HG02571 (cell line): ENCODE data around the gene FGF8.
"Not testable (repeated sequence)": the region's sequence is repeated elsewhere in the genome, so short reads cannot be mapped to it uniquely, and the experiment has no call there.

ENCODE experiments used
- ATAC-seq: cut with Tn5 transposase; IDR thresholded peaks from one replicate; pipeline ENCODE4 v1.9.1; 2021; ENCODE audit warnings: mild to moderate bottlenecking, moderate library complexity; ENCODE audit not compliant: unreplicated experiment

Gene FGF8, protein sequence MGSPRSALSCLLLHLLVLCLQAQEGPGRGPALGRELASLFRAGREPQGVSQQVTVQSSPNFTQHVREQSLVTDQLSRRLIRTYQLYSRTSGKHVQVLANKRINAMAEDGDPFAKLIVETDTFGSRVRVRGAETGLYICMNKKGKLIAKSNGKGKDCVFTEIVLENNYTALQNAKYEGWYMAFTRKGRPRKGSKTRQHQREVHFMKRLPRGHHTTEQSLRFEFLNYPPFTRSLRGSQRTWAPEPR

DNA sequence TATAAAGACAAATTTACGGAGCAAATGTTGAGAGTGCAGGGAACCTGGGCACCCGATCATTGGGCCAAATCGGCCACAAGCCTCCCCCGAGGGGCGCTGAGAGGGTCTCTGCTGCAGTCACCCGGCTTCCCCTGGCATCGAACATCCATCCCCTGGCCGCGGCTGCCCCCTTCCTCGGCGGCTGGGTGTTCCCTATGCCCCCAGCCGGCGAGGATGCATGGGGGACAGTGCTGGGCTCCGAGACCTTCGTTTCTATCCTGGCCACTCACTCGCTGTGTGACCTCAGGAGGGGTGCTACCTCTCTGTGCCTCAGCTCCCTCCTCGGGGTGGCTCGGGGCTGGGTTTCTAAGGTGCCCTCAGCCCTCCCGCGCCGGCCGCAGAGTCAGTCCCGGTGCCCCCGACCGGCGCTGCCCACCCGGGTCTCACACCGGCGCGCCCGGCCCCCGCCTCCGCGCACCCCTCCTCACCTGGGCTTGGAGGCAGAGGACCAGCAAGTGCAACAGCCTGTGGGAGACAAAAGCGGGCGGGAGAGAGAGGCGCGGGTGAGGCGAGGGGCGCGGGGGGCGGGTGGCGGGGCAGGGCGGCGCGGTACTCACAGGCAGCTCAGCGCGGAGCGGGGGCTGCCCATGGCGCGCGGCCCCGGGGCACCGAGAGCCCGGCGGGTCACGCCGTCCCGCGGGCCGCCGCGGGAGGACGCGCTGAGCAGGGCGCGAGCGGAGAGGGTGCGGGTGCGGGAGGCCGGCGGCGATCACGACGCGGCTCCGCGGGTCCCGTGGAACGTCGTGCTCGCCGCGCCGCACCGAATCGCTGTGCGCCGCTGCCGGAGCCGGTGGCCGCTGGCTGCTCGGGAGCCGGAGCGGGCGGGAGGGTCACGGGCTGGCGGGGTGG lies at the start of gene FGF8:
FGF8 (minus strand) TSS at position 842 of the 888 bp plus-strand sequence; CDS start at position 628, 214 bp downstream.
- no peak for ATAC-seq

DNA sequence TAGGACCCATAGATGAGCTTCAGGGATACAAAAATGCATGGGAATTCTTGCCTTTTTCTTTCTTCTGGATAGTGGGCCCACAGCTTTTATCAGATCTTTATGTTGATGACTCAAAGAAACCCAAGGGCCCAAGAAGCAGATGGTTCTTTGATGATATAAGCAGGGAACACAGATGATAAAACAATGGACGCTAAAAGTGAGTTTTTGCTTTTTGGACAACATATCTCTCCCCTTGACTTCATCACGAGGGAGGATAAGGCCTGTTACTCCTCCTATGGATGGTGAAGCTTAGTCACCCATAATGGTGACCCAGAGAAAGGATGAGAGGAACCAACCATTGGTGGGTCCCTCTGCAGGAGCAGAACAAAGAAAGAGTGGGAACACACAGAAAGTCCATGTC lies 48.8 kb upstream of the FGF8 start:
- no peak for ATAC-seq

DNA sequence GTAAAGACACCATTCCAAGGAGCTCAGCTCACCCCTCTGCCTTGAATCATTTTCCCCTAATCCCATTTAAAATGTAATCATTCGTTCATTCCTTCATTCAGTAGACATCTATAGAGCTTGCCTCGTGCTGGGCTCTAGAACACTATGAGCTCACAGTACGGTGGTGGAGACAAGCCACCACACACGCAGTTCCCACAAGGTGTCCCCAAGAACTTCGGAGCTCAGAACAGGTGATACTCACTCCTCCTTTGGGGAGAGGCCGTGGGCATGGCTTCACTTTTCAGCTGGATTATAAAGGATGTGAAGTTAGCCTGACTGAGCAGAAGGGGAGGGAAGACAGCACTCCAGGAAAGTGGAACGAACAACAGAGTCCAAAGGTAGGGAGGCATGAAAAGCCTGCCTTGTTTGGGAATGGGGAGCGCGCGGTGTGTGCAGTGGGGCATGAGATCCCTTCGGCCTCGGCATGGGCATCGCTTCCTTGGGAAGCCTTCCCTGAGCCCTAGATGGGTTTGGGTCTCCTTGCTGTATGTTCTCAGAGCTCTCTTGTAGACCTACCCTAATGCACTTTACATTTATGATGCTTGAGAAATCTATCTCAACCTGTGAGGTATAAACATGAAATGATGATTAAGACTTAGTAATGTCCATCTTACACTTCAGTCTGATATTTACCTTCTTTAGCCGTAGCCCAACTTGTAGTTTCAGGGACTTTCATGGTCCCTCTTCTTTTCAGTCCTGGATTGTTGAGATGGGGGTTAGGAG lies 43.1 kb upstream of the FGF8 start:
- ATAC-seq, result peak; percentile 6

DNA sequence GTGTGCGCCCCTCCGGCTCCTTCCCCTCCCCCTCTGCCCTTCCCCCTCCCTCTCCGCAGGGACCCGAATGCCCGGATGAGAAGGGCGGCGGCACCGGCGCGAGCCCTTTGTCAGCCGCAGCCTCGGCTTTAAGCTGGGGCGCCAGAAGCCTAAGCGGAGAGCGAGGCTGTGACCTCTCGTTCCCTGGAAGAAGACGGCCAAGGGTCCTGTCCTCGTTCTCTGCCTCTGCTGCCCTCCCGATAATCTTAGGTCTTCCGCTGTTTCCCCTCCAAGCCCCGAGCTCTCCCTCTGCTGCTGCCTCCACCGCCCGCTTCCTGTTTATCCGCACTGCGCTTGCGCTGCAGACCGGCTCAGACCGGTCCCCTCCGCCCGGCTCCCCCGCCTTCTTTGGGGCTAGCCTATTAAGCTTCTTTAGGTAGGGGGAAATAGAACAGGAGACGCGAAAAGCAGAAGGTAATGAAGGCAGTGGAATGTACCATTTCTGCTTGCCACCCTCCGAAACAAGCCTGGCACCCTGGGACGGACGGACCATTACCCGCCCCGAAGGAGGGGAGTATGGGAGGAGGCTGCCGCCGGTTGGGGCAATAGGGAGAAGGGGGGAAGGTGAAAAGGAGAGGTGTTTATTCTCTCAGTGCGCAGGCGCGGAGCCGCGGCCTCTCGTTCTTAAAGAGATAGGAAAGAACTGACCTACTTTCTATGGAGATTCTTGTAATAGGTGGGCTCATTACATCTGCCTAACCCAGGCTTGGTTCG lies 42.4 kb upstream of the FGF8 start, which contains the start of gene OGA:
OGA (minus strand) TSS at position 326 of the 753 bp plus-strand sequence. CDS start 422 bp downstream, outside the sequence.
- ATAC-seq, result peak; percentile 81

DNA sequence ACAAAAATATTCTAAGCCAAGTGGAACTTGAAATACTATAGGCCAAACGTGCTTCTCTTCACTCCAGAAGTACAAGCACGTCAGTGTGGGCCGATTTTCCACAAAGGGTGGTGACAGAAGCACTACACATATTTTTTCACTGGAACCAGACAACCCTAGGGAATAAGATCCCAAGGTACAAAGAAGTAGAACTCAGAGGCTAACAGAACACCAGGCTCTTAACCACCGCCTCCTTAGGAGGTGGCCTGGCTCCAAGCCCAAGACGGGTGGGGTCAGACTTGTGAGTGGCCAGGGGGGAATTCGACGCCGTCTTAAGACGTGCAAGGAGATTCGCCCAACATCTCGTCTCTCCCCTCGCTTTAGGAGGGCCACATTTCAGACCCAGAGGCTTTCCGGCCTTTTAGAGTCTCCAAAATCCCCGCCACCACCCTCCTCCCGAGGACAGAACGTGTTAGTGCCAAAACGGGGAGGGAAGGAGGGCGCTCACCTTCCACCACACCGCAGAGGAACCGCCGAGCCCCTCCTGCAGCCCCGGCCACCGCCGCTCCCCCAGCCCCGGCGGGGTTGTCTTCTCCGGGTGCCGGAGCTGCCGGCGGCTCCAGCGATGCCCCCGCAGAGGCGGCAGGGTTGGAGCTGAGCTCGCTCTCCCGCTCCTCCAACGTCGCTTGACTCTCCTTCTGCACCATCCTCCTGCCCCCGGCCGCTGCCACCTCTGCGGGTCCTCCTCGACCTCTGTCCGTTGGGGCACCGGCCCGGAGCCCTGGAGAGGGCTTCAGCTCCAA lies 41.6 kb upstream of the FGF8 start:
- ATAC-seq, result peak; percentile 3

DNA sequence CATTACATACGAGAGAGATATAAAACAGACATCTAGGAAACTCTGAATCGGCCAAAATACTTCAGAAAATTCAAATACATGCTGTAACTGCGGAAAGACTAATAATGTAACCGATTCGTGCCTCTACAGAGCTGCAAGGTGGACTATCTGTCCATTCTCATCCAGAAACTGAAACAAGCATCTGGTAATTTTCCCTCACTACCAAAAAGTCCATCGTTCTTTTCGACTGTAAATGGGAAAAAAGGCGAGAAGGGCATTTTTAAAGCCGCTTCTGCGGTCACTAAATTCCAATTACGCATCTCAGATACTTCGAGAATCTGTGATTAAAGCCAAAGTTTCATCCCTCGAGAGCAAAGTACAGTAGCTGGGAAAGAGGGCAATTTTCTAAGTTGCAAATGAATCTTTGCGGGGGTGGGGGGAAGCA lies 41.0 kb upstream of the FGF8 start:
- no peak for ATAC-seq

DNA sequence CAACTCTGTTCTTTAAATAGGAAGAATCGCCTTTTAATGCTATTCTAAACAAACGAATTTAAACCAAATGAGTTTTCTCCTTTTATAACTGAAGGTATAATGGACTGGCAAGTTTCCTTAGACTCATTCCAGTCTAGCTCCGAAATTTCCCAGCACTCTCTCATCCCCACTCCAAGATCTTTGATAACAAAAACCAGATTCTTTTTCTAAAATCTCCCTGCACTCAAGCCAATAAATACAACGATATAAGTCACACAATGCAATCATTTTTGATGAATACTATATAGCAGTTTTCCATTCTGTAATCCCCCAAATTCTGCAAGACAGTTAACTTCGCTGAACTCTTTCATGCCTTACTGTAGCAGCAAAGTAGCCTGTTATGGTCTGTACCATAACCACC lies 40.5 kb upstream of the FGF8 start:
- ATAC-seq, result no peak

DNA sequence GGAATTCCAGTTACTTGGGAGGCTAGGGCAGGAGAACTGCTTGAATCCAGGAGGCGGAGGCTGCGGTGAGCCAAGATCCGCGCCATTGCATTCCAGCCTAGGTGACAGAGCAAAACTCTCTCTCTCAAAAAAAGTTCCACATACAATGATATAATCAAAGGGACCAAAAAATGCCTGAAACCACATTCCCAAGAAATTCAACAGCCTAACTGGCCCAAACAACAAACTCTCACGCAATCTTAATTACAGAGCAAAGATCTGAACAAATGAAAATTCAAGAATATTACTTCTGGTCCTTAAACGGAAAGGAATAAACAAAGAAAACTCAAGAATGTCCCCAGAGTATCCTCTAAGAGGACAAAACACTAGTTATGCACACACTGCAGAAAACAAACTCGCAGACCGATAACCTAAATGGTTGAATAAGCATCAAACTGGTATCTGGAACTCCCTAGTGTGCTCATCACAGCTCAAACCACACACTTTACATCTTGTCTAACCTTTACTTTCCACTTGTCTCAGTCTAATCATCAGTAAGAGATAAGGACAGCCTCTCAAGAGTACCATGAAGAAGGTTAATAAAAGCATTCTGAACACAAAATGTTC lies 38.7 kb upstream of the FGF8 start:
- no peak for ATAC-seq

DNA sequence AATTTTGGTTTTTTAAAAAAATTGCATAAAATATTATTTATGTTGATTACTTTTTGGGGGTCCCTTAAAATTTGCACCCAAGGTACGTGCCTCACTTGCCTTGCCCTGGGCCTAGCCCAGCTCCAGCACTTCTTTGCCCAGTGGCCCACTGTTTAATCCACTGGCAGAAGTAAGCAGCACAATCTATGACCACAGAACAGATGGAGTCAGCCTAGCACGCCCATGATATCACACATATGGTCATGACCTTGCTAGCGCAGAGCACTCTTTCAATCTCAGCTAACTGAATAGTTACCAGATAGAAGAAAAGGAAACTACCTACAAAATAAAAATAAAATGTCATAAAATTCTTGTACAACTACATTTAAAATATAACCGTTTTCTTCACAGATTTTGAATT lies 36.7 kb upstream of the FGF8 start:
- ATAC-seq, result no peak

DNA sequence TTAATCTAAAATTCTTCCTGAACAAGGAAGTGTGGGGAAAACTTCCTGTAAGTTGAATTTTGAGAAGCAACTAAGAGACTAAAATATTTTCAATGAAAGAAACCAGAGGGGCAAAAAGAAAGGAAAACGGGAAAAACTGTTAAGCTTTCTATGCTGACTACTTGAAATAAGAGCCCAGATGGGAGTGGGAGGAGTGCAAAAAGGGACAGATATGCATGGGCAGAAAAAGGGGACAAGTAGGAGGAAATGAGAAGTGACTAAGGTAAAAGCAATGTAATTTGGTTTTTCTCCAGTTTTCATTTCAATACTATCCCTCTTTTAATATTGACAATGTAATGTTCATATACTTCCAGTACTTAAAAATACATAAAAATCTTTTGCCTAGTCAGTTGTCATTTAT lies 31.2 kb upstream of the FGF8 start:
- ATAC-seq, result no peak

DNA sequence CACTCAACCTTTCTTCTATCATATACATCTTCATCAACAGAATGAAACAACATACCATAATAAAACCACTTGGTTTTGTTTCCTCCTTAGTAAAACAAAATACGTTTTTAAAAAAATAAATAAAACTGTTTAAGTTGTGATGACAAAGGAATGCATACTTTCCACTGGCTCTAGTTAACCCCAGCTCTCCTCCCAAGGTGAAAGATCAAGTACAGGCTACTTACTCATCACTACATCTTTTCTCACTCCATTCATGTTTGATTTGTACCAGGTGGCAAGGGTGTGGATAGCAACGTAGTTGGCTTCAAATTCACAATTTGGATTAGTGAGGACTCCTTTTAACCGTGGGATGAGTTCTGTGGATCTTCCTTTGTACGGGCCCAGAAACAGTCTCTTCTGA lies 27.6 kb upstream of the FGF8 start:
- no peak for ATAC-seq

DNA sequence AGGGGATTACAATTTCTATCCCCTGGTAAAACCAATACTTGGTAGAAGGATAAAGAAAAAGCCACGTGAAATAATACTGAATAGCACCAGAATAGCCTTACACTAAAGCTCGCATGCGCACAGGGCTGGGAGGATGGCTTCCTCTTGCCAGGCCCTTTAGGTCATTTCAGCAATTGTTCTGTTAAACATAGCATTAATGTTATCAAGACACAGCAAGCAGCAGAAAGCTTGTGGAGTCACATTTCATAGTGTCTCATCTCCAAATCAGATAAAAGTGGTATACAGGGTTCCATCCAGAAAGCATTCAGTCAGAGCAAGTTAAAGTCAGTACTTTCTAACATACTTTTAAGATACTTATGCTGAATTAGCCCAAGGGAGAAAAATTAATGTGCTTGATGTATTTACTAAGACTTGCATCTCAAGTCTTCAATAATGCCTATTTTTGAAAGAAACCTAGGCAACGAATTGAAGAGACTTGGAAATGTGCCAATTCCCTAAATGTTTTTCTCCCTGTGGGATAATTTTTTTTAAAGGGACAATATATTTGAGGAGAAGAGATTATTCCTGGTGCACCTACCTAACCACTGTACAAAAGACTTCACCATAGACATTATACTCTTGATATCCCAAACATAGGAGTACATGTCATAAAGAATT lies 21.6 kb upstream of the FGF8 start:
- ATAC-seq, result no peak

DNA sequence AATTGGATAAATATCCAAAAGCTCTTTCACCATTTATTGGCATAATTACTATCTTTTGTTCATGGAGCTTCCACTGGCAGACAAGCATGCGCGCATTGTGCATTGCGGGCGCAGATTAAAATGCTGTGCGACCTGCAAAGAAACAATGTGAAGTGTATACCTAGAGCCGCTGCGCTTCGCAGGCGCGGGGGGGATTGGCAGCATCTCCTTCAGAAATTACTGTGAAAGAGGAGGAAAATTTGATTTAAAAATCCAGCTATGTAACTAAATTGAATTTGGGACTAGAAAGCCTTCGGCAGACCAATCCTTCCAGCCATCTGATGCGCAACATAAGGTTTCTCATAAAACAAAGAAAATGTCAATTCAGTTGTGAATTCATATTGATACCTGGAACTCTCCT lies 17.6 kb upstream of the FGF8 start:
- ATAC-seq, result no peak

DNA sequence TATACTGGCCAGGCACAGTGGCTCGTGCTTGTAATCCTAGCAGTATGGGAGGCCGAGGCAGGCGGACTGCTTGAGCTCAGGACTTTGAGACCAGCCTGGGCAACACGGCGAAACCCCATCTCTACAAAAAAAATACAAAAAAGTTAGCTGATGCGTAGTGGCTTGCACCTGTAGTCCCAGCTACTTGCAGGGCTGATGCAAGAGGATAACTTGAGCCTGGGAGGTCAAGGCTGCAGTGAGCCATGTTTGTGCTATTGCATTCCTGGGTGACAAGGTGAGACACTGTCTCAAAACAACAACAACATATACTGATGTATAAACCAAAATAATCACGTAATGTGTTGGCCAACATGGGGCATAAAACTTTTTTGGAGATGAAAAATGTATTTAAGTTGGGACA lies 13.8 kb upstream of the FGF8 start:
- ATAC-seq, result no peak

DNA sequence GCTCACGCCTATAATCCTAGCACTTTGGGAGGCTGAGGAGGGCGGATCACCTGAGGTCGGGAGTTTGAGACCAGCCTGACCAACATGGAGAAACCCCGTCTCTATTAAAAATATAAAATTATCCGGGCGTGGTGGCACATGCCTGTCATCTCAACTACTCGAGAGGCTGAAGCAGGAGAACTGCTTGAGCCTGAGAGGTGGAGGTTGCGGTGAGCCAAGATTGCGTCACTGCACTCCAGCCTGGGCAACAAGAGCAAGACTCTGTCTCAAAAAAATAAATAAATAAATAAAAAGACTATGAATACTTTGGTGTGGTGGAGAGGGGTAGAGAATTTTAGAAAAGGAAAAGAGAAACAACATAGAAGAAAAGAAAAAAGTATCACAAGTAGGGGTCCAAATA lies 13.3 kb upstream of the FGF8 start:
- ATAC-seq, result not testable (repeated sequence)

DNA sequence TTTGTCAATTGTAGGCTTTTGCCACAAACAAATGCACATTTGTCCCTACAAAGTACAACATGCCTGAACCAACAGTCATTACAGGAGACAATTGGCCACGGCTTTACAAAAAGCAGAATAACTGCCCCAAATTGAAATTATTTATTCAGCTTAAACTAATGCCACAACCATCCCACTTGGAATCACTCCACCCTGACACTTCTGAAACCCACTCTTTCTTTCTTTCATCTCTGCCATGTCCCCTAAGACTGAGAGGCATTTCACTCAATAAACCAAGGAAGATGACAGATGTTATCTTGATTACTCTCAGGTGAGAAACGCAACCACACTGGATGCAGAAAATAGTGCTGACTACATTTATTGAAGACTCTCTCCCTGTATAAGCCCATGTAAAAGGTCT lies 9.9 kb upstream of the FGF8 start:
- no peak for ATAC-seq

DNA sequence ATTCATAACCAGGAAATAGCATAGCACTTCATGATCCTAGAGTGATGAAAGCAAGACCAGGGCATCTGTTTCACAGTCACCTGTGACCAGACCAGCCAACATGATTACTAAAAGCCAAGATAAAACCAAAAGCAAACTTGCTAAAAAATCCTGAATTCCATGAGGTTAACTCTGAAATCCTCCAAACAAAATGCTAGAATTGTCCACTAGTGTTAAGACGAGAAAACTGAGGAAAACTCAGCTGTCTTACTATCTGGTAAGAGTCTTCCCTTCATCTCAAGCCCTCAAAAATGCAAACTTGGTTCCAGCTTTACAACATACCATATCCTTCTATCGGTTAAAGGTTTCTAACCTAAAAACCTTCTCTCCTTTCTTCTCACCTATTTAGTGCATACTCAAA lies 8.6 kb upstream of the FGF8 start:
- no peak for ATAC-seq

DNA sequence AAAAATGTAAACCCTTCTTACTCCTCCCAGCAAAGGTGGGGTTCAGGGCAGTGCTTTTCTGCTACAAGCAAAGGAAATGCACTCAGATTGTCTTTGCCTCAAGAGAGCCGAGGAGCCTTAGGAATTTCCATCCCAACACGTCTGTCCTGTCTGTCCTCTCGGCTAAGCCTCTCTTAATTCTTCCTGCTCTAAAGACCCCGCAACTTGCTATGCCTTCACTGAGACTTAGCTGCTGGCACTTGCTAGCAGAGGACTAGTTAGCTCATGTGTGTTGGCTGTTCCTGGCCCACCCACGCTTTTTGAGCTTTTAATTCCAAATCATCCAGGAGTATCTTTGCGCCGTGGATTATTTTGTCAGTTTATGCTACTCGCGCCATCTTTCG lies 7.8 kb upstream of the FGF8 start:
- no peak for ATAC-seq
